ENCODE measurements around the gene SSRP1.

- TF ChIP-seq, protein P1, sequence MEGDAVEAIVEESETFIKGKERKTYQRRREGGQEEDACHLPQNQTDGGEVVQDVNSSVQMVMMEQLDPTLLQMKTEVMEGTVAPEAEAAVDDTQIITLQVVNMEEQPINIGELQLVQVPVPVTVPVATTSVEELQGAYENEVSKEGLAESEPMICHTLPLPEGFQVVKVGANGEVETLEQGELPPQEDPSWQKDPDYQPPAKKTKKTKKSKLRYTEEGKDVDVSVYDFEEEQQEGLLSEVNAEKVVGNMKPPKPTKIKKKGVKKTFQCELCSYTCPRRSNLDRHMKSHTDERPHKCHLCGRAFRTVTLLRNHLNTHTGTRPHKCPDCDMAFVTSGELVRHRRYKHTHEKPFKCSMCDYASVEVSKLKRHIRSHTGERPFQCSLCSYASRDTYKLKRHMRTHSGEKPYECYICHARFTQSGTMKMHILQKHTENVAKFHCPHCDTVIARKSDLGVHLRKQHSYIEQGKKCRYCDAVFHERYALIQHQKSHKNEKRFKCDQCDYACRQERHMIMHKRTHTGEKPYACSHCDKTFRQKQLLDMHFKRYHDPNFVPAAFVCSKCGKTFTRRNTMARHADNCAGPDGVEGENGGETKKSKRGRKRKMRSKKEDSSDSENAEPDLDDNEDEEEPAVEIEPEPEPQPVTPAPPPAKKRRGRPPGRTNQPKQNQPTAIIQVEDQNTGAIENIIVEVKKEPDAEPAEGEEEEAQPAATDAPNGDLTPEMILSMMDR (IDR thresholded peaks at IDR 0.05) = no peak
- TF ChIP-seq, protein P2, sequence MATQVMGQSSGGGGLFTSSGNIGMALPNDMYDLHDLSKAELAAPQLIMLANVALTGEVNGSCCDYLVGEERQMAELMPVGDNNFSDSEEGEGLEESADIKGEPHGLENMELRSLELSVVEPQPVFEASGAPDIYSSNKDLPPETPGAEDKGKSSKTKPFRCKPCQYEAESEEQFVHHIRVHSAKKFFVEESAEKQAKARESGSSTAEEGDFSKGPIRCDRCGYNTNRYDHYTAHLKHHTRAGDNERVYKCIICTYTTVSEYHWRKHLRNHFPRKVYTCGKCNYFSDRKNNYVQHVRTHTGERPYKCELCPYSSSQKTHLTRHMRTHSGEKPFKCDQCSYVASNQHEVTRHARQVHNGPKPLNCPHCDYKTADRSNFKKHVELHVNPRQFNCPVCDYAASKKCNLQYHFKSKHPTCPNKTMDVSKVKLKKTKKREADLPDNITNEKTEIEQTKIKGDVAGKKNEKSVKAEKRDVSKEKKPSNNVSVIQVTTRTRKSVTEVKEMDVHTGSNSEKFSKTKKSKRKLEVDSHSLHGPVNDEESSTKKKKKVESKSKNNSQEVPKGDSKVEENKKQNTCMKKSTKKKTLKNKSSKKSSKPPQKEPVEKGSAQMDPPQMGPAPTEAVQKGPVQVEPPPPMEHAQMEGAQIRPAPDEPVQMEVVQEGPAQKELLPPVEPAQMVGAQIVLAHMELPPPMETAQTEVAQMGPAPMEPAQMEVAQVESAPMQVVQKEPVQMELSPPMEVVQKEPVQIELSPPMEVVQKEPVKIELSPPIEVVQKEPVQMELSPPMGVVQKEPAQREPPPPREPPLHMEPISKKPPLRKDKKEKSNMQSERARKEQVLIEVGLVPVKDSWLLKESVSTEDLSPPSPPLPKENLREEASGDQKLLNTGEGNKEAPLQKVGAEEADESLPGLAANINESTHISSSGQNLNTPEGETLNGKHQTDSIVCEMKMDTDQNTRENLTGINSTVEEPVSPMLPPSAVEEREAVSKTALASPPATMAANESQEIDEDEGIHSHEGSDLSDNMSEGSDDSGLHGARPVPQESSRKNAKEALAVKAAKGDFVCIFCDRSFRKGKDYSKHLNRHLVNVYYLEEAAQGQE (IDR thresholded peaks at IDR 0.05; ENCODE audit: insufficient read depth in 1 of 2, low read depth in 2 of 2, low read length in 1 of 2) = no peak
- TF ChIP-seq POLR2AphosphoS5 (IDR thresholded peaks at IDR 0.05; ENCODE audit: low read depth, low read length) = no peak
These were observed 26.3 kb downstream of the SSRP1 start for GRCh38 chr11:57309106-57310059.
